ENCODE data around the gene TMED8.

TMED8 gene

DNA sequence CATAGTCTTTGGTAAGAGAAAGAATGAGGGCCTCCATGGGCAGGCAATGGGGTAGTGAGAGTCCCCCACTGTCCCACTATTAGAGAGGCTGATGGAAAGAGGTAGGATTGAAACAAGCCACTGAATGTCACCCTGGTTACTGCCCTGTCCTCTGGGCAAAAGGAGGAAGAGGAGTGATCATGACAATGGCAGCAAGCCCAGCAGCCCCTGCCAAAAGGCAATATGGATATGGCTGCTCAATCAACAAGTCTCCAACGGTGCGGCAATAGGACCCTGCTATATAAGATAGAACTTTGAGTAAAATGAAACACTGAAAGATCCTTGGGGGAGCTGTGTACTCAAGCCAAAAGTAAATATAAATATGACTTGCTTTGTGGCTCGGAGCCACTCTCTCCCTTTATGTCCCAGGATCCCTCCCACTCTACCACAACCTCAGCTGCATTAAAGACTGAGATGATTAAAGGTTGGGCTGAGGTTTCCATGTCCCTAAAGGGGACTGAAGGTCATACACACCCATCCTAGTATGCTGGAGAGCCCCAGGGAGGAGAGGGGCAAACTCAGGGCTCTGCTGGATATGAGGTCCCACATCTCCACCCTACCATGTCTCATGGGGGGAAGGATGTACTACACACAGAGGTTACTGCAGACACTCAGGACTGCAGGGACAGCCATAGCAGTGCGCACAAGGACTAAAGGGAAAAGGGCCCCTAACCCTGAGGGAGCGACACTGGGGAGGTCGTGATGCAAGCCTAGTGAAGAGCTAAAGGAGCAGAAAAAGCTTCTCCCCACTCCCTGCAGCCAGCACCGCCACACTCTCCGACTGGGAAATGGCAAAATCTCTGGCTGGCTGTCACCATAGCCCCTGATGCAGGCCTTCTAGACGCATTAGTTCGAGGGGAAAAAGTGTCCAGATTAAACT, 62.1 kb downstream of the TMED8 start:
- TF ChIP-seq, protein P1, sequence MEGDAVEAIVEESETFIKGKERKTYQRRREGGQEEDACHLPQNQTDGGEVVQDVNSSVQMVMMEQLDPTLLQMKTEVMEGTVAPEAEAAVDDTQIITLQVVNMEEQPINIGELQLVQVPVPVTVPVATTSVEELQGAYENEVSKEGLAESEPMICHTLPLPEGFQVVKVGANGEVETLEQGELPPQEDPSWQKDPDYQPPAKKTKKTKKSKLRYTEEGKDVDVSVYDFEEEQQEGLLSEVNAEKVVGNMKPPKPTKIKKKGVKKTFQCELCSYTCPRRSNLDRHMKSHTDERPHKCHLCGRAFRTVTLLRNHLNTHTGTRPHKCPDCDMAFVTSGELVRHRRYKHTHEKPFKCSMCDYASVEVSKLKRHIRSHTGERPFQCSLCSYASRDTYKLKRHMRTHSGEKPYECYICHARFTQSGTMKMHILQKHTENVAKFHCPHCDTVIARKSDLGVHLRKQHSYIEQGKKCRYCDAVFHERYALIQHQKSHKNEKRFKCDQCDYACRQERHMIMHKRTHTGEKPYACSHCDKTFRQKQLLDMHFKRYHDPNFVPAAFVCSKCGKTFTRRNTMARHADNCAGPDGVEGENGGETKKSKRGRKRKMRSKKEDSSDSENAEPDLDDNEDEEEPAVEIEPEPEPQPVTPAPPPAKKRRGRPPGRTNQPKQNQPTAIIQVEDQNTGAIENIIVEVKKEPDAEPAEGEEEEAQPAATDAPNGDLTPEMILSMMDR (IDR thresholded peaks at IDR 0.05) = no peak
- TF ChIP-seq ZFX (IDR thresholded peaks at IDR 0.05; ENCODE audit: borderline replicate concordance) = no peak
- no peak overlapping the region; the same call in 1 of the 2 replicates for H3K27ac ChIP-seq

- no peak overlapping the region; the same call in 1 of the 2 replicates for H3K27ac ChIP-seq
- TF ChIP-seq, protein P1 (IDR thresholded peaks at IDR 0.05) = no peak
- no peak for TF ChIP-seq ZFX (IDR thresholded peaks at IDR 0.05; ENCODE audit: borderline replicate concordance)
Measured at GRCh38 chr14:77314043-77314442, 62.9 kb downstream of the TMED8 start.

DNA sequence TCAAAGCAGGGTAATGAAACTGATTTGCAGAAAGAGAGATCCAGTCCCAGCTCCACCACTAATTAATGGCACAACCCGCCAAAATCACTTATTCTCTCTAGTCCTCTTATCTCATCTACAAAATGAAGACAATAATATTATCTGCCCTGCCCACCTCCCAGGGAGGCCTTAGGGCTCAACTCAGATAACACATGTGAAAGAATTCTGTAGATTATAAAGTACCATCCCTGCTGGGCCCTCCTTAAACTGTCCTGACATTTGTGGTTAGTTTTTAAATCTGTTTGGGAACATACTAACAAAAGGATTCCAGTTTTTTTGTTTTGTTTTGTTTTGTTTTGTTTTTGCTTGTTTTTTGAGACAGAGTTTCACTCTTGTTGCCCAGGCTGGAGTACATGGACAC, 63.5 kb downstream of the TMED8 start:
- H3K27ac ChIP-seq = no peak overlapping the region; the same call in 1 of the 2 replicates
- no peak for TF ChIP-seq ZFX (IDR thresholded peaks at IDR 0.05; ENCODE audit: borderline replicate concordance)
- TF ChIP-seq, protein P1 (IDR thresholded peaks at IDR 0.05) = no peak

DNA sequence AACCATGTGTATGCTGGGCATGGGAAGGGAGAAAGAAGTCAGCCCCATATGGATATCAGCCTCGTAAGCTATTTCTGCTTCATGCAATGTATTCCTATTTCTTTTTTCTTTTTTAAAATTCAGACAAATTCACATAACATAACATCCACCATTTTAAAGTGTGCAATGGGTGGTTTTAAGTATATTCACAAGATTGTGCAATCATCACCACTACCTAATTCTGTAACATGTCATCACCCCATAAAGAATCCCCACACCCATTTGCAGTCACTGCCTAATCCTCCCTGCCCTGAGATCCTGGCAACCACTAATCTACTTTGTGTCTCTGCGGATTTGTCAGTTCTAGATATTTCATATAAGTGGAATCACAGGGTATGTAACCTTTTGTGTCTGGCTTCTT, 65.7 kb downstream of the TMED8 start:
- TF ChIP-seq ZFX (IDR thresholded peaks at IDR 0.05; ENCODE audit: borderline replicate concordance) = no peak
- TF ChIP-seq, protein P1 (IDR thresholded peaks at IDR 0.05) = no peak
- H3K27ac ChIP-seq = no peak overlapping the region

DNA sequence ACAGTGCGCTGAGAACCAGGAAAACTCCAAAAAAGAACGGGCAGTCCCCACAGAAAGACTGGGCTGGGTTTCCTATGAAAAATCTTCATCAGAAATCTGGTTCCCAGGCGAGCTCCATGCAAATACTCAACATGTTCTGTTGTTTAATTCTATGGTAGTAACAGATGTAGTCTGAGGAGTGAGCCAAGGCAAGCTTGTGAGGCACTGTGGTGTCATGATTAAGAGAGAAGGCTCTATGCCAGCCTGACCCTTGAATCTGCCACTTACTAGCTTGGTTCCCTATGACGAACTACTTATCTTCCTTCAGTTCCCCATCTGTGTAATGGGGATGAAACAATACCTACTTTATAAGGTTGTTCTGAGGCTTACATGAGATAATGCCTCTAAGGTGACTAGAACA, 66.9 kb downstream of the TMED8 start:
- H3K27ac ChIP-seq = no peak overlapping the region
- TF ChIP-seq, protein P1 (IDR thresholded peaks at IDR 0.05) = no peak

DNA sequence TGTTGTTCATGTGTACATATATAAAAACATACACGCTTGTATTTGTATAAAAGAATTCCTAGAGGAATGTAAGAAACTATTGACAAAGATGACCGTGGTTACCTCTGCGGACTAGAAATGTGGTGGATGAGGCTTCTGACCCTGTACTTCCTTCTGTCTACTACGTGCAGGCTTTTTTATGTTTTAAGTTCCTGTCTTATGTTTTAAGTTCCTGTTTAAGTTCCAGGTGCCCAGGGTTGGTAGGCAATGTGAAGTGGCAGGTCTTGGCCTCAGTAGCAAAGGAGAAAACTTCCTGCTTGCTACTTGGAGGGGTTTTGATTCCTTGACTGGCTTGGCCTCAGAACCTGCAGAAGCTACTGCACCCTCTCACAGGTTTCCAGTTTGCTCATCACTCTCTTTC, 67.8 kb downstream of the TMED8 start:
- no peak for TF ChIP-seq ZFX (IDR thresholded peaks at IDR 0.05; ENCODE audit: borderline replicate concordance)
- TF ChIP-seq, protein P1 (IDR thresholded peaks at IDR 0.05) = no peak
- no peak overlapping the region for H3K27ac ChIP-seq

DNA sequence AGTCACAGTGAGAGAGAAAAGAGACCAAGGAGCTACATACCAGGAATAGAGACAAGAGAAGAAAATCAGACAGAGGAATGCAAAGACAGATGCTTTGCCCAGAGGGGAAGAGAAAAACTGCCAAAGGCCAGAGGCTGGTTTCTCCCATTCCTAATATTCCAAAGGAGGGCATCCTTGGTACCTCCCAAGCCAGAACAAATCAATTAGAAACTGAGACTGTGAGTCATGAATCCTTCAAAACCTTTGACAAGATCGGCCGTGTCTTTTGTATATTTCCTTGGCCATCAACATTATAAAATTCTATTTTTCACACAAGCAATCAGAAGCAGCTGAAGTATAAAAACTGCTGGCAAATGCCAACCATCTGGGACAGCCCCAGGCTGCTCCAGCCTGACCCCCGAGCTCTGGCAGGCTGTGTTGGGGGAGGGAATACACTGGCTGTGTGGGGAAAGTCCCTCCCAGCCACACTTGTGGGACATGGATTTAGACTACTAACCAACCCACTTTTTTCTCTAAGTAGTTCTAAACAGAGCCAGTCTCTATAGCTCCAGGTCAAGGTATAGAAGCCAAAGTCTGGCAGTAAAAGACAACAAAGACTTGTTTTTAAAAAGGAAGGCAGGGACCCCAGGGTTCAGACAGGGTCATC, 69.9 kb downstream of the TMED8 start:
- no peak for TF ChIP-seq ZFX (IDR thresholded peaks at IDR 0.05; ENCODE audit: borderline replicate concordance)
- TF ChIP-seq, protein P1 (IDR thresholded peaks at IDR 0.05) = no peak
- H3K27ac ChIP-seq = no peak overlapping the region
